LHCN-M2 (cell line): Measurements from ENCODE around the gene IGHMBP2. TPM values are rescaled to one million over a fixed set of nuclear protein-coding genes. Genes with fewer than 3 reads are reported as not detected.

Source experiments
- DNase-seq: peaks from one replicate; pipeline ENCODE4 v3.0.0-alpha.2; 2012; ENCODE audit warnings: low read depth
- total RNA-seq: library from RNA; depleted of rRNA; stranded (reverse); fragments of >200 nt; gene quantifications from 2 replicates; pipeline ENCODE4 v1.2.3, GENCODE V29; 2014

The IGHMBP2 gene
- total RNA-seq, 1 experiment from 2014 or later: 7.1 TPM

DNA sequence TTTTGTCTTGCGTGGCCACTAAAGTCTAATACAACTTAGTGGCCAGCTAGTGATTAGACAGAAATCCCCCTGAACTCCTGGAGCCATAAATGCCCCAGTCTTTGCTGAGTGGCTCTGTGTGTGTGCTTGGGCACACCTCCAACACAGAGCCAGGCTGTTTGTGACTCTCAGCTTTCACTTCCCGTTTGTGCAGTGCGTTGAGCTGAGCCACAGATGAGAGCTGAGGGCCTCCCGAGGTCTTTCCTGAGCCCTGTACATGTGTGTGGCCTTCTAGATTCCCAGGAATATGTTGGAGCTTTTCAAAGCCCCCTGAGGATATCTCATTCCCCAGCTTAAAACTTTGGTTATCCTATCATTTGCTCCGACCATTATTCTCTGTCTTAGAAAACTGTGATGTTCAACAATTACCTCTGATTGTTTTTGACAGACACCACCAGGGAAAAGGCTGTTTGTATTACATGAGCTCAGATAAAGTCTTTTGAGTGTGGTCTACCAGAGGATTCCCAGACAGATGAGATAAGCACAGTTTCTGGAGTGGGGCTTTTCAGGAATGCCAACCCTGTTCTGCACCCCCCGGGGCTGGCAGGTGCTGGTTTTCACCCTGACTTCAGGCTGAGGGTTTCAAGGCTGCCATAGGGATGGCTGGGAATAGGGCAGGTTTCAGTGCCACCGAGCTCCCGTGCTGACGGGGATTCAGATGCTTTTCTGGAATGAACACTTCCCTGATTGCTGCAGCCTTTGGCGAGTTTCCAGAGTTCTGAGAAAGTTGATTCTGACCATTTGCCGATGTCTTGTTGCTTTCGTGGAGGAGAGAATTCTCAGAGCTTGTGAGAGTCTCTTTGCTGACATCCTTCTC lies 23.8 kb downstream of the IGHMBP2 start:
- no peak for DNase-seq

DNA sequence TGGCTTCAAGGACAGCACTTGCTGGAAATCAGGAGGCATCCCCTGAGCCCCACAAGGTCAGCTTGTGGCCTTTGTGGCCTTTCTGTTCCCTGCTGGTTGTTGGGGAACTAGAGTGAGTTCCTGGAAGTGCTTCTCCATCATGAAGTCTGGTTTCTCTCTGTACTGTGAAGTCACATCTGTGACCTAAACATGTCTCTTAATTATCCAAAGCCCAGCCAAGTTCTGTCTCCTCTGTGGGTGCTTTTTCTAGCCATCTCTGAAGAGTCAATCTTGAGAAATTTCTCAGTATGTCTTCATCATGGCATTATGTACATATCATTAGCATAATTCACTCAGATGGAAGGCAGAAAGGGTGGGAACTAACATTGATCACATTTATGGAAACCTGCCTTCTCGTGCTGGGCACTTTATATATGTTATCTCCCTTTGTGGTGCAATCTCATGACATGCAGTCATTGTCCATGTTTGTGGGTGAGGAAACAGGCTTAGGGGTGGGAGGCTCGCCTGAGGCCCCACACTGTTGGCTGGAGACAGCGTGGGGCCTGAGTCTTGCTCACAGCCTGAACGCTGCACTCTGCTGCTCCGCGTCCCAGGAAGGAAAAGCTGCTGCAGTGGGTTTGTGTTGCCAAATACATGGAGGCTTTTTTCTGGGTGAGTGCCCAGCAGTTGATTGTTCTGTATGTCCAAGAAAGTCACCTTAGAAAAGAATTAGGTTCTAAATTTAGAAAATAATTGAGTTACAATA lies 24.6 kb downstream of the IGHMBP2 start:
- no peak for DNase-seq

DNA sequence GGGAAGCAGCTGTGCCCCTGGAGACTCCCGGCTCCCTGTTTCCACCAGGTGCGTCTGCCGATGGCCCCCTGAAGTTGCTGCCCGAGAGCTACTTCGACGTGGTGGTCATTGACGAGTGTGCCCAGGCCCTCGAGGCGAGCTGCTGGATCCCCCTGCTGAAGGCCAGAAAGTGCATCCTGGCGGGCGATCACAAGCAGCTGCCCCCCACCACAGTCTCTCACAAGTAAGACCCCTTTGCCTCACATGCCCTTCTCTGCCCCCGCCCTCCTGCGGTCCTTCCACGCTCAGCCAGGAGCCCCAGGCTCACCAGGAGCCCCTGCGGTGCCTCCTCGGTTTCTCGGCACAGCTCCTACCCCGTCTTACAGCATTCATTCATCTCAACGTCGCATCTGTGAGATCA lies 25.4 kb downstream of the IGHMBP2 start:
- no peak for DNase-seq

DNA sequence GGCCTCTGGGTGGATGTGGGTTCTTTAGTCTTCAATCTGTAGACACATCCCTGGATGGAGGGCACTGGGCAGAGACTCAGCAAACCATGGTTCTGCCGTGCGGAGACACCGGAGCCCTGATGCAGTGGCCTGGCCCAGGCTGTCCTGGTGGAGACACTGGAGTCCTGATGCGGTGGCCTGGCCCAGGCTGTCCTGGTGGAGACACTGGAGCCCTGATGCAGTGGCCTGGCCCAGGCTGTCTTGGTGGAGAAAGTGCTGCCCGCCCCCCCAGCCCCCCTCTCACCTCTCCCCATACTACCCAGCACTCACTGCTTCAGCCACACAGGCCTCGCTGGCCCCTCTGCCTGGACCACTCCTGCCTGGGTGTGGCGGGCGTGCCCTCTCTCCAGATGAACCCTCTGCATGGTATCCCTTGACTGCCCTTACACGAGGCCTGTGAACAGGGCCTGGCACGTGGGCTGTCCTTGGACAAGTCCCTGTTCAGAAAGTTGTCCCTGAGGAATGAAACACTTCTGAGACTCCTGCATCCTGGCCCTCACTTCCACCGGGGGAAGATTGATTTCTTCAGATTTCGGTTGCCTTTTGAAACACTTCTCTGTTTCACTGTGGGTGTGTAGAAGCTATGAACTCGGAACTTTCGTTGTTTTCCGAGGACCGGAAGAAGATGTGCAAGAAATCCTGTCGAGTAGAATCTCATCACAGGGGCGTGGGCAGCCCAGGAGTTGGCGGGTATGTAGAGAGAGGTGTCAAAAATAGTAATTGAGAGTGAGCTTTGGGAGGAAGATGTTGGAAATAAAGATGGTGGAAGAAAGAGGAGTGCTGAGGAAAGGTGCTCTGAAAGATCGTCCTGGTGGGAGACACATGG lies 26.2 kb downstream of the IGHMBP2 start:
- no peak for DNase-seq

DNA sequence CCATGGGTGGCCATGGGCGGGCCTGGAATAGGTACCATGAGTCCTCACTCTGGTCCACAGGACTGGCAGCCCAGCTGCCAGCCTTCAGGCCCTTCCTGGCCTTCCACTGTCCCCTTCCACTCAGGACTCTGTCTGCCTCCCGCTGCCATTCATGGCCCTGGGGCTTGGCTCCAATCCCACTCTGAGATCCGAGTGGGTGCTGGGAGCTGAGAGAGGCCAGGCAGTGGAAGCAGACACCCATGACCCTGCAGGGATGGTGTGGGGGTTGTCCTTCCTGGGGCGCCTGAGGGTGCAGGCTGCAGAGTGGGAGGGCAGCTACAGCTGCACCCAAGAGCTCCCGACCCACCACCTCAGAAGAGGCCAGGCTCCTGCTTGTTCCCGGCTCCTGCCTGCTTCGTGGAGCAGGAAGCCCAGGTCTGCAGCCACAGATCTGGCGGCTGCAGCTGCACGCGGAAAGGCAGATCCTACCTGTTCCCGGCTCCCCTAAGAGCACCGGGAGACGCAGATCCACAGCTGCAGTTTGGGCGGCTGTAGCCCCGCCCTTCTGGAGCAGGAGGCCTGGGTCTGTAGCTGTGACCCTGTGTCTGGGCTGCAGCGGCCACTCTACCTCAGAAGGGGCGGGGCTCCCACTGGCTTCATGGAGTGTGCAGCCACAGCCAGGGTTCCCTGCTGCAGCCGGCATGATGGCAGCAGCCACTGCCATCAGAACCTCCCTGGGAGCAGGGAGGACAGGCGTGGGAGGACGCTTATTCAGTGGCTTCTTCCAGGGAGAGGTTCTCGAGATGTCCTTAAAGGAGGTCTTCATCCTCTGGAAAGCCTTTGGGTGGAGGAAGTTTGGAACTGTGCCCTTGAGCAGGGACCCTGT lies 27.5 kb downstream of the IGHMBP2 start:
- no peak for DNase-seq

DNA sequence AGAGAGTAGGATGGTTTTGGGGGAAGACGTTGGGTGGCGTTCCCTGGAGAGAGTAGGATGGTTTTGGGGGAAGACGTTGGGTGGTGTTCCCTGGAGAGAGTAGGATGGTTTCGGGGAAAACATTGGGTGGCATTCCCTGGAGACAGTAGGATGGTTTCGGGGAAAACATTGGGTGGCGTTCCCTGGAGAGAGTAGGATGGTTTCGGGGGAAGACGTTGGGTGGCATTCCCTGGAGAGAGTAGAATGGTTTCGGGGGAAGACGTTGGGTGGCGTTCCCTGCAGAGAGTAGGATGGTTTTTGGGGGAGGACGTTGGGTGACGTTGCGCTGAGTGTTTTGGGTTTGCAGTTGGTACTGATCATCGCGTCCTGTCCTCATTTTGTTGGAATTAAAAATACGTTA lies 28.2 kb downstream of the IGHMBP2 start:
- no peak for DNase-seq

DNA sequence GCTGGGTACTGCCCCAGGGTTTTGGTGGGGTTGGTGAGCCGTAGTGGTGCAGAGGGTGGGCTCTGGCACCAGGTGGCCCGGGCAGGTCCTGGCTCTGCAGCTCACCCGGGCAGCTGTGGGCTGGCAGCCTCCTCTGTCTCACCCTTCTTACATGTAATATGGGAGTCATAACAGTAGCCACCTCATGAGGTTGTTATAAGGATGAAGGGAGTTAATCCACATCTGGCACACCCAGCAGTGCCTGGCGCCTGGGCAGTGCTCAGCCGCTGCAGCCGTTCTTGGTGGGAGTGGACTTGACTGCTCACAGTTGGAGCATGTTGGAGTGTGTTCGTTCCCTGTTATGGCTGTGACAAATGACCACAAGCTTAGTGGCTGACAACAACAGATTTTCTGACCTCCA lies 28.7 kb downstream of the IGHMBP2 start:
- no peak for DNase-seq

DNA sequence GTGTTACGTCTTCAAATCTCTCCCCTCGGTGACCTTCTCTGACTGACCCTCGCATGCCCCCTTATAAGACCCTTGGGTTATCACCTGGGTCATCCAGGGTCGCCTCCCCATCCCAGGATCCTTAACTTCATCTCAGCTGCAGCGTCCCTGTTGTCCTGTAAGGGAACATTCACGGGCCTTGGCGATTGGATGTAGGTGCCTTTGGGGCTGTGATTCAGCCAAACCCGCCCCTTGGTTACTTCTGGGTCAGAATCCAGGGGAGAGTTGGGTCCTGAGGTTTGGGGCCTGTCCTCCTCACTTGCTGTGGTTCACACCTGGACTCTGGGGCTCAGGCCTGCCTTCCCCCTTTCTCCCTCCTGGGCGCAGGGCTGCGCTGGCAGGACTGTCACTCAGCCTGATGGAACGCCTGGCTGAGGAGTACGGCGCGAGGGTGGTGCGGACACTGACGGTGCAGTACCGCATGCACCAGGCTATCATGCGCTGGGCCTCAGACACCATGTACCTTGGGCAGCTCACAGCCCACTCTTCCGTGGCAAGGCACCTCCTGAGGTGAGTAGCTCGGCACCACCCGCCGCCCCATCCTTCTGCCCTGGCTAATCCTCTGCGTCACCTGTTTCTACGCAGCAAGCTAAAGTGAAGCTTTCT lies 29.4 kb downstream of the IGHMBP2 start:
- DNase-seq: no peak

DNA sequence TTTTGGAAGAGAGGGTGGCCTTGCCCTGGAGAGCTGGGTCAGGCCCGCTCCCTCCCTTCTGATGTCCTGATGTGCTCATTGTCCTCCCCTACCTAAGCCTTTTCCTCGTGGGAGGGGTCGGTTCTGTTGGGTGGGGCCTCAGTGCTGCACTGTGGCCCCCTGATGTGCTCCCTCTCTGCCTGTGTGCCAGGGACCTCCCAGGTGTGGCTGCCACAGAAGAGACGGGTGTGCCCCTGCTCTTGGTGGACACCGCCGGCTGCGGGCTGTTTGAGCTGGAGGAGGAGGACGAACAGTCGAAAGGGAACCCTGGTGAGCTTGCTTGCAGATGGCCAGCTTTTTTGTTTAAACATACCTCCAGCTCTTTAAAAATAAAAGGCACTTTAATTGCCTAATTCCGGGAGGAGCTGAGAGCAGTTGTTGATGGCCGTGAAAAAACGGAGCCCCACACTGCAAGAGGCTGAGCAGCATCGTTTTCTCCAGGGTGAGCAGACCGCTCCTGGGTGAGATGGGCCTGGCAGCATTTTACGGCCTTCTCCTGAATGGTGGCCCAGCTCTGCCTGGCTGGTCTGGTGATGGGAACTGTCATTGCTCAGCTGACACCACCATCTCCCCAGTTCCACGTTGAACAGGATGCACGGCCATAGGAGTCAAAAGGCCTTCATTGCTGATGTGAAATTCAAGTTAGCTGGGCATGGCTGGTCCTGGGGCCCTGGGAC lies 30.1 kb downstream of the IGHMBP2 start:
- no peak for DNase-seq

DNA sequence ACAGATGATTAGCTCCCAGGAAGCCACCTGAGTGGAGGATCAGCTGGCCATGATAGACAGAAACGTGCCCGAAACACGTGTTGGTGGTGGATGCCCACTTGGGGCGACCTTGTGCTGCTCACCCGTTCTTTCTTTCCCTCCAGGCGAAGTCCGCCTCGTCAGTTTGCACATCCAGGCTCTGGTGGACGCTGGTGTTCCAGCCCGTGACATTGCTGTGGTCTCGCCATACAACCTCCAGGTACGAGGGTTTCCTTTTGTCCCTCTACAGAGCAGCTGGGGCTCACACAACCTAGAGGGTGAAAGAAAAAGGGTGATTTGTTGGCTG lies 30.6 kb downstream of the IGHMBP2 start:
- no peak for DNase-seq

DNA sequence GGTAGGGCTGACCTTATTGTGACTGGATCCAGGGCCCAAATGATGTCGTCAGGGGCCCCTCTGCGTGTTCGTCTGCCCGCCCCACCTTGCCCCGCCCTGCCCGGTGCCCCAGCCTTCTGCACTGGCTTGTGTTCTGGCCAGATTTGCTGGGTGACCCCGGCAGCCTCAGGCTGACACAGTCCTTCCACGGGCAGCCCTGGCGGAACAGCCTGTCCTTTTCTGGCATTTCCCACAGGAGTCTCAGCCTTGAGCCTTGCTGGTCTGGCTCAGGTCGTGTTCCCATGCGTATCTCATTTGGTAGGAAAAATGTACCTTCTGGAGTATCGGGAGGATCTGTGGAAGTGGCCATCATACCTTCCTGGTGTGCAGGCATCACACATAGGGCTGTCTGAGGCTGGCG lies 31.0 kb downstream of the IGHMBP2 start:
- no peak for DNase-seq

DNA sequence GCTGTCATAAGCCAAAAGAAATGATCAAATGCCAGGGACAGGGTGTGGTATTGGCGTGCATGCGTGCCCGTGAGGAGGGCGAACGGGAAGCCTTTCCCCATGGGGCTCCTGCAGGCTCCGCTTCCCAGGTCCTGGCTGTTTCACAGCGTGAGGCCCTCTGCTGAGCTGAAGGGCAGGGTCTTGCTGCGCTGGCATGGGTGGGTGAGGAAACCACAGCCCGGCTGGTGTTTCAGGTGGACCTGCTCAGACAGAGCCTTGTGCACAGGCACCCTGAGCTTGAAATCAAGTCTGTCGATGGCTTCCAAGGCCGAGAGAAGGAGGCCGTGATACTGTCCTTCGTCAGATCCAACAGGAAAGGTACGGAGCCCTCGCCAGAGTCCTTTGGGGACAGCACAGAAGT lies 31.4 kb downstream of the IGHMBP2 start:
- no peak for DNase-seq

DNA sequence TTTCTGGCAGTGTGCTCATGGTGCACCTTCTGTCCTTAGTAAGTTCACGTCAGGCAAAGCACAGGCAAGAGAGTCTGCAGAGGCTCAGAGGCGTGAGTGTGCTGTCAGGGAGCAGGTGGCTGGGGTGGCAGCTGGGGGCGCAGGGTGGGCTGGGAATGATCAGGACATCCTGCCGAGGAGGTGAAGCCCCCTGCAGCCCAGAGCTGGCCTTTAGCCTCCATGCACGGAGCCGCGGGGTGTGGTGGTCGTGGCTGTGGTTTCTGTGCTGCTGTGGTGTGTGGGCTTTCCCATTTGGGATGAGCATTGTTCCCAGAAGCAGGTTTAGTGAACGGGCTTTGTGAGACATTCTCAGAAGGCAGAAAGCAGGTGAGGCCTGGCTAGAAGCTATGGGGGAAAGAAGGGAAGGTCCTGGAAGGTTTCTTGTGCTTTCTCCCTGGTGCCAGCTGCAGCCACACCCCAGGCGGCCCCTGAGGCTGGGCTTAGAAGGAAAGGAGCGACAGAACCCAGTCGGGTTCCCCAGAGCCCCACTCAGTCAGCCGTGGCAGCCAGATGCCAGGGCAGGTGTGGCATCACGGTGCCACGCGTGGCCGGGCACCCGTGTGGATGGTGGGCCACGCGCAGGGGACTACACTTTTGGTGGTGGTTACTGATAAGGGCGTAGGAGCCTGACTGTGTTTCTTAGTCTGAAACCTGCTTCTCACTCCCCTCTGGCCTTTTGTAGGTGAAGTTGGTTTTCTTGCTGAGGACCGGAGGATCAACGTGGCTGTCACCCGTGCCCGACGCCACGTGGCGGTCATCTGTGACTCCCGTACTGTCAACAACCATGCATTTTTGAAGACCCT lies 32.0 kb downstream of the IGHMBP2 start:
- no peak for DNase-seq

DNA sequence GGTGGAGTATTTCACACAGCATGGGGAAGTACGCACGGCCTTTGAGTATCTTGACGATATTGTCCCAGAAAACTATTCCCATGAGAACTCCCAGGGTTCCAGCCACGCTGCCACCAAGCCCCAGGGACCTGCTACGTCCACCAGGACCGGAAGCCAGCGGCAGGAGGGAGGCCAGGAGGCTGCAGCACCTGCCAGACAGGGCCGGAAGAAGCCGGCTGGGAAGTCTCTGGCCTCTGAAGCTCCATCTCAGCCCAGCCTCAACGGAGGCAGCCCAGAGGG lies 32.6 kb downstream of the IGHMBP2 start:
- DNase-seq: no peak

DNA sequence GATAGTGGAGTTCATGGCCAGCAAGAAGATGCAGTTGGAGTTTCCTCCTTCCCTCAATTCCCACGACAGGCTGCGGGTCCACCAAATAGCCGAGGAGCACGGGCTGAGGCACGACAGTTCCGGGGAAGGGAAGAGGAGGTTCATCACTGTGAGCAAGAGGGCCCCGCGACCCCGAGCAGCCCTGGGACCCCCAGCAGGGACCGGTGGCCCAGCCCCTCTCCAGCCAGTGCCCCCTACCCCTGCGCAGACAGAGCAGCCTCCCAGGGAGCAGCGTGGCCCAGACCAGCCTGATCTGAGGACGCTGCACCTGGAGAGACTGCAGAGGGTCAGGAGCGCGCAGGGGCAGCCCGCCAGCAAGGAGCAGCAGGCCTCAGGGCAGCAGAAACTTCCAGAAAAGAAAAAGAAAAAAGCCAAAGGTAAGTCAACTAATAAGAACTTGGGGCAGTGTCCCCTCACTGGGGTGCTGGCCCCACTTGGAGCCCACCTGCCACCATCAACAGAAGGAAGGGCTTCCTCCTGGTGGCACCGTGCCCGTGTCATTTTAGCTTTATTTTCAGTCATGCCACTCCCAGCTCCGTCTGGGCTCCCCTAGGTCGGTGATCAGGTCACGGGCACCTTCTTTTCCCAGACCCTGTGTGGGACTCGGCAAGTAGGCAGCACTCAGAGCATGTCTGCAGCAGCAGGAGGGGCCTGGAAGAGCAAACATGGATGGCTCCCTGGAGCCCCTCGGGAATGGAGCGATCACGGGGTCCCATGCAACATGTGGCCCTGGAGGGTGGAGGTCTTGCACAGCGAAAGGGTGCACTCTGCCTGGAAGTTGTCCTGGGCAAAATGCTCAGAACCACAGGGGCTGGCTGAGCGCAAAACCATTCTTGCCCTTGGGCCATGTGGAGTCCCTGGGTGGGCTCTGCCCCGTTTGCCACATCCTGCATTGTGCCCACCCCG lies 33.3 kb downstream of the IGHMBP2 start:
- DNase-seq: no peak

DNA sequence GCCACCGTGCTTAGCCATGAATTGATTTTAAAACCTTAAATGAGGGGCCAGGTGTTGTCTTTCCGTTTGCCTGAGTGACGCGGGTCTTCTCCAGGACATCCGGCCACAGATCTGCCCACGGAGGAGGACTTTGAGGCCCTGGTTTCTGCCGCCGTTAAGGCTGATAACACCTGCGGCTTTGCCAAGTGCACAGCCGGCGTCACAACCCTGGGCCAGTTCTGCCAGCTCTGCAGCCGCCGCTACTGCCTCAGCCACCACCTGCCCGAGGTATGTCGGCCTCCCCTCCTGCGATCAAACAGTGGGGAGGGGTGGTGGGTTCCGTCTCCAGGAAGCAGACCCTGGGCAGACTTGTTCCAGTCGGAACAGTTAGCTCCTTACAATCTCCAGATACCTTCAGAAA lies 34.4 kb downstream of the IGHMBP2 start:
- DNase-seq: no peak

DNA sequence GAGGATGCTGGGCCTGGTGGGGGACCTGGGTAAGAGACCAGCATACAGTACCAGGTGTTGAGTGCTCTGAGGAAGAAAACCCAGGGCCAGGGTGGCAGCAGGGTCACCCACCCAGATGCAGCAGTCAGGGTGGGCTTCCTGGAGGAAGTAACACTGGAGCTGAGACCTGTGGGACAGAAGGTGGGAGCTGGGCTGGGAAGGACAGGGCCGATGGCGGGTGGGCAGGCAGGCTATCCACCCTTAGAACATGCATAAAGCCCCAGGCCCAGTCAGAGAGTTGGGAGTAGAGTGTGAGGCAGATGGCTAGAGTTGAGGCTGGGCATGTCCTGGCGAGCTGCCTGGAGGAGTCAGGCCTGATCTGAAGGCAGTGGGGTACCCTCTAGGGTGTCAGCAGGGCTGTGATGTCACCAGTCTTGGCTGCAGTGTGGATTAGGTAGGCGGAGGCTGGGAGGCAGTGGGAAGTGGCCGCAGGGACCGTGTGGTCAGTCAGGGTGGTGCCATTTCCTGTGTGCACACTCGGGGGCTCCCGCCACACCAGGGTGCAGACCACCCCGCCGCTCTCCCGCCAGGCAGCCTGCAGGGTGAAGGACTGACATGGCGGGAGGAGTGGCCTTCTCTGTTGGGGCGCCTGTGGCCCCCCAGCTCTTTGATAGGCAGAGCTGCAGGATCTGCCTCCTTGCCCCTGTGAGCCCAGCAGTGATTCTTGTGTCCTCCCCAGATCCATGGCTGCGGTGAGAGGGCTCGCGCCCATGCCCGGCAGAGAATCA lies 35.3 kb downstream of the IGHMBP2 start:
- DNase-seq: no peak
